ENCODE measurements around the gene BMP7.

Gene BMP7

DNA sequence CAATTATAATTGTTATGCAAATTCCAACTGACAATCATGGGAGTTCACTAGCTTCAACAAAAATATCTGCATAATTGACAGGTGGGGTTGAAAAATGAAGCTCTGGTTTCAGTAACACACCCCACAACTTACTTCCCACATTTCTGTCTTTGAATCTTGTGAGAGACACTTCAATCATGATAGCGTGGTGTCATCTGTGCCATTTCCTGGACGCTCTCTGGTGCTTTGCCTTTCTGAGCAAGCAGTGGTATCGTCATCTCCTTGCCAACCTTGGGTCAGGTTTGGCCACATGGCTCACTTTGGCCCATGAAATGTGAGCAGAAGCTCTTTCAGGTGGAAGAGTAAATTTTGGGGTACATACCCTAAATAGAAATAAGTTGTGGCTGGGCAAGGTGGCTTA lies 10.2 kb downstream of the BMP7 start:
- no peak for TF ChIP-seq ZNF274 (IDR thresholded peaks at IDR 0.05; ENCODE audit: low read depth, low read length)
- H3K4me3 ChIP-seq (ENCODE audit: low read length) = no peak overlapping the region

DNA sequence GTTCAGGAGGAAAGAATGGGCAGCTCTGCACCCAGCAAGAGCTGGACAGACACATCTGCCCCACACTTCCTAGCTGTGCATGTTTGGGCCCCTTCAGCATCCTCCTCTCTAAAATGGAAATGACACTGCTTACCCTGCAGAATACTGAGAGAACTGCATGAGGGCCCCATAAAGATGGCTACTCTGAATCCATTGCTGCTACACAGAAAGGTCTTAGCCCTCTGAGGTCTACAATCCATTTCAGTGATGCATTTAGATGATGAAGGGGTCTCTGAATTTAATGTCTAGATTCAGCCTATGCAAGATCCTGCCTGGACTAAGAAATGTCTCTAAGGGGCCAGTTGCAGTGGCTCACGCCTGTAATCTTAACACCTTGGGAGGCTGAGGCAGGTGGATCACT lies 11.3 kb downstream of the BMP7 start:
- H3K4me3 ChIP-seq (ENCODE audit: low read length) = no peak overlapping the region
- no peak for TF ChIP-seq ZNF274 (IDR thresholded peaks at IDR 0.05; ENCODE audit: low read depth, low read length)

DNA sequence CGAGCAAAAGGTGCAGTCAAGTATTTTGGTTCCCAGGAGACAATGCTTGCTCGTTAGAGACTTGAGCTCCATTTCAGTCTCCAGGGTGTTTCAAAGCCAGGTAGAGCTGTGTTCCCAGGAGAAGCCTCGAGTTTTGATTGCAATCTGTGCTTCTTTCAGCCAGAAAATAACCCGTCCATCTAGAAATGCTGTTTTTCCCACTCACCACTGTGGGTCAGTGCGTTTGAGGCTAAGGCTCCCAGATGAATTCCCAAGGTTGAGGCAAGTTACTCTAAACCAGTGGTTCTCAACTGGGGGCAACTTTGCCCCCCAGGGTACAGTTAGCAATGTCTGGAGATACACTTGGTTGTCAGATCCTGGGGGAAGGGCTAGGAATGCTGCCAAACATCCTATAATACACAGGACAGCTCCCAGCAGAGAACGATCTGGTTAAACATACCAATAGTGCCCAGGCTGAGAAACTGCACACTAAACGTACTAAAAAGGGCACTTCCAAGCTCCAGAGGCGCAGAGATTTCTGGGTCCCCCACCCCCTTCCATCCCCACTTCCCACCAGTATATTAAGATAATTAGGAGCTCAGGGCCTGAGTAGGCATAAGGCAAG lies 13.8 kb downstream of the BMP7 start:
- TF ChIP-seq ZNF274 (IDR thresholded peaks at IDR 0.05; ENCODE audit: low read depth, low read length) = no peak
- no peak overlapping the region for H3K4me3 ChIP-seq (ENCODE audit: low read length)

DNA sequence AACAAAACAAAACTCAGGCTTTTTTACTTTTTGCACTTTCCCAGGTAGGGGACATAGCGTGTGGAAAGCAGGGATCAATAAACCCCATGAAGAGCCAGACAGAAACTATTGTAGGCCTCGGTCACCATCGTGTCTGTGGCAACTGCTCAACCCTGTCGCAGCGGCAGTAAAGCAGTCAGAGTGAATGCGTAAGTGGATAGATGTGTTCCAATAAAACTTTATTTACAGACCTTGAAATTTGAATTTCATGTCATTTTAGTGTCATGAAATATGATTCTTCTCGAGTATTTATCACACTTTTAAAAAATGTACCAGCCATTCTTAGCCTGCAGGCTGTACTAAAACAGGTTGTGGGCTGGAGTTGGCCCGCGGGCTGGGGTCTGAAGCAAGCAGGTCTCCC lies 14.5 kb downstream of the BMP7 start:
- no peak for TF ChIP-seq ZNF274 (IDR thresholded peaks at IDR 0.05; ENCODE audit: low read depth, low read length)
- H3K4me3 ChIP-seq (ENCODE audit: low read length) = no peak overlapping the region

DNA sequence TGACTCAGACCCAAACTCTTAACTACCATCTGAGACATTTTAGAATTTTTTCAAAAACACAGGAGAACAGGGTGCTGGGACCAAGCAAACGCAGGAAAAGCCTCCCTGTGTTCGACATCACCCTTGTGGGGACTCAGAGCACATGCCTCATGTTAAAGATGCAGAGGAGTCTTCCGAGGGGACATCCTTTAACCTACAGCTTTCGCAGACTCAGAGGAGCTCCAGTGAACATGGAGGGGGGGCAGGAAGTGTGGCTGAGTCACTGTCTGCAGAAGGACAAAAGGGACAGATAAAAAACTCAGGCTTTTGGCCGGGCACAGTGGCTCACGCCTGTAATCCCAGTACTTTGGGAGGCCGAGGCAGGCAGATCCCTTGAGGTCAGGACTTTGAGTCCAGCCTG lies 15.1 kb downstream of the BMP7 start:
- no peak overlapping the region for H3K4me3 ChIP-seq (ENCODE audit: low read length)
- TF ChIP-seq ZNF274 (IDR thresholded peaks at IDR 0.05; ENCODE audit: low read depth, low read length) = no peak

DNA sequence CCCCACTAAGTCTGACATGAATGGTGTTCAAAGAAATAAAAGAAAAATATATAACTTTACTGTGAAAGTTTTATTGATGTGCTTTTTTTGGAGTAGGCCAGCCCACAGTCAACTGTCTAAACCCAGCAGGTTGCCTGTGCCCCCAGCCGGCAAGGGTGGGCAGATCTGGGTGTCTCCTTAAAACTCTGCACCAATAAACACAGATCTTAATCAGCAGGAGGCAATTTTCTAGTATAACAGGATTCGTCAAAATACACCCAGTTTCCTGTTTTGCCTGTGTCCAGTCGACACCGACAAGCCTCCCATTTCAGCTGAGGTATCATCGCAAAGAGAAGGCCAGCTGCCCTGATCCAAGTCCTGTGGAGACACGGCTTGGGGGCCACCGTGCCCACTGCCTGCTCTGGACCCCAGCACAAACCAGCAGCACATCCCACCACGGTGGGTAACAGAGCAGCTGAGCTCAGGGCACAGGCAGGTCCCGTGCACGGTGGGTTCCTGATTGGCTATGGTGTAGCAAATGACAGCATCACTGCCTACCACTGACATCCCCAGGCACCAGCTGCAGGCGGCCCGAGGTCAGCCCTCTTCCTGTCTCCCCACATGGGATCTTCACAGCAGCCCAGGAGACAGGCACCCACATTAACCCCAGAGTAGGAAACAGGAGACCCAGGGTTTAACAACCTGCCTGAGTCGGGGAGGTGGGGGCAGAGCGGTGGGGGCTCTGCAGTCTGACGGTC lies 15.7 kb downstream of the BMP7 start:
- H3K4me3 ChIP-seq (ENCODE audit: low read length) = no peak overlapping the region
- TF ChIP-seq ZNF274 (IDR thresholded peaks at IDR 0.05; ENCODE audit: low read depth, low read length) = no peak

DNA sequence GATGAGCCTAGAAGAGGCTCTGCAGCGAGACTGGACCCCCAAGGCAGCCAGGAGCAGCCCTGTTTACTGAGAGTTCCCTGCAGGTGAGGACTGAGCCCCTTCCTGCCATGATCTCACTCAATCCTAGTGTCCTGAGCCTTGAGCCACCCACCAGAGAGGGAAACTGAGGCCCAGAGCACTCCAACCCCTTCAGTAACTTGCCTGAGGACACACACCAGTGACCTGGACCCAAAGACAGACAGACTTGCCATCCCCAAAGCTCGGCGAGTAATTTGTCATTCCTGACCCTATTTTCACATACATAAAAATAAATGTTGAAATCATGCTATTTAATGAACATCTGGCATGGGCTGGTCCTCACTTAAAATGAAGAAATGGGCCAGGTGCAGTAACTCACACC lies 16.7 kb downstream of the BMP7 start:
- no peak for TF ChIP-seq ZNF274 (IDR thresholded peaks at IDR 0.05; ENCODE audit: low read depth, low read length)
- H3K4me3 ChIP-seq (ENCODE audit: low read length) = no peak overlapping the region

DNA sequence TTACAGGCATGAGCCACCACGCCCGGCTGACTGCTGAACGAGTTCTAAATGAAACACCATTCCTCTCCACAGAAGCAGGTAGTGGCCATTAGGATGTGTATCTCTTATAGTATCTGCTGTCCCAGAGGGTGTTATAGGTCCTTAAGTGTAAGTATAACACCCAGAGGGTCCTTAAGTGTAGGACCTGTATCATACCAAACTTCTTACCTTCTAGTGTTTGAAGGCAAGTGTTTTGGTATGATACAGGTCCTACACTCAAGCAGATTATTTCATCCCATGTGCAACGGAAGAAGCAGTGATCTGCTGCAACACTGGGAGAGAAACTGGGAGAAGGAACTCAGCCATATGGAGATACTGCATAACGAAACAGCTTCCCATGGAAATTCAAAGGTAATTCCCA lies 17.4 kb downstream of the BMP7 start:
- H3K4me3 ChIP-seq (ENCODE audit: low read length) = no peak overlapping the region
- TF ChIP-seq ZNF274 (IDR thresholded peaks at IDR 0.05; ENCODE audit: low read depth, low read length) = no peak

DNA sequence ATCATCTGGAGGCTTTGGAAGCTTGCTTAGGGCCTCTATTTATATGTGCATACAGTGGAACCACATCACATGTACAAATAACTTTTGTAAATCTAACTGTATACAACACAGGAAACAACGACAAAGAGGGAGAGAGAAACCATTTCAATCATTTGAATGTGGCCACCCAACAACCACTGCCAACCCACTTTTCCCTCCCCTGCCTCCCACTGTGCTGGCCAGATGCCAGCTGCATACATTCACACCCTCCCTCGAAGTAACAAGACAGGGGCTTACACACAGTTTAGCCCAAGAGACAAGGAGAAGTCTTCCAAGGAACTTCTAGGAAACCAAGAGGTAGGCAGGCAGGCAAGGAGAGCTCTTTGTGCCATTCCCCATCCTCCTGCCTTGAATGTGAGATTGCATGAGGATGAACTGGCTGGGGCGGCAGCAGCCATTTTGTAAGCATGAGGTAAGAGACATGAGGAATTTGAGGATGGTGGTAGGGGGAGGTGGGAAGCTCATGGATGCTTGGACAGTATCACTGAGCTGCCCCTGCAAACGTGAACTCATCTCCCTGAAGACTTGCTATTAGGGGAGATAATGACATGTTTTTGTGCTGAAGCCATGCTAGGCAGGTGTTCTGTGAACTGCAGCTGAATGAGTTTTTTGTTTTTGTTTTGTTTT lies 18.2 kb downstream of the BMP7 start:
- no peak for TF ChIP-seq ZNF274 (IDR thresholded peaks at IDR 0.05; ENCODE audit: low read depth, low read length)
- H3K4me3 ChIP-seq (ENCODE audit: low read length) = no peak overlapping the region

DNA sequence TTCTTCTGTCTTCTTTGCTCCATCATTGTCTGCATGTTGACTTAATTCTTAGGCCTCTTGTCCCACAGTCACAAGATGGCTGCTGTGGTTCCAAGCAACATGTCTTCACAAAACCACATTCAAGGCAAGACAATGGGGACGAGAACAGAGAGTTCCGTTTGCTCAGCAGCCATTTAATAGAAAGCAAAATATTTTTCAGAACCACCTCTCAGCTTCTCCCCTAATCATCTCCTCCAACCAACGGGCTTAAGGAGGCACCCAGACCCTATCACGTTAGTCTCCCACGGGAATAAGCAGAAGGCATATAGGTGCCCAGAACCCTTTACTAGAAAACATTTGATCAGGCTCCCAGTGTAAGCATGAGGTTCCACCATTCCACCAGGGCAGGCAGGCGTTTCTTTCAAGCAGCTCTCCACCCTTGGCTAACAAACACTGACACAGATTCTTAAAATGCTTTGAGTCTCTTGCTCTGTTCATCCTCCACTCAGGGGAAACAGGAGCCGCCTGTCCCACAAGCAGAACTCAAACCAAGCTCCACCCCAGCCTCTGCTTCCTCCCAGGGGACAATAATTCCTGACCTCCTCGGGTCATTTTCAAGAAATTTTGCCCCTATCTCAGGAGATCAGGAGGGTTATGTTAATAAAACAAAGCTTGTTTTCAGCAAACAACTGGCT lies 19.0 kb downstream of the BMP7 start:
- no peak overlapping the region for H3K4me3 ChIP-seq (ENCODE audit: low read length)
- TF ChIP-seq ZNF274 (IDR thresholded peaks at IDR 0.05; ENCODE audit: low read depth, low read length) = no peak

DNA sequence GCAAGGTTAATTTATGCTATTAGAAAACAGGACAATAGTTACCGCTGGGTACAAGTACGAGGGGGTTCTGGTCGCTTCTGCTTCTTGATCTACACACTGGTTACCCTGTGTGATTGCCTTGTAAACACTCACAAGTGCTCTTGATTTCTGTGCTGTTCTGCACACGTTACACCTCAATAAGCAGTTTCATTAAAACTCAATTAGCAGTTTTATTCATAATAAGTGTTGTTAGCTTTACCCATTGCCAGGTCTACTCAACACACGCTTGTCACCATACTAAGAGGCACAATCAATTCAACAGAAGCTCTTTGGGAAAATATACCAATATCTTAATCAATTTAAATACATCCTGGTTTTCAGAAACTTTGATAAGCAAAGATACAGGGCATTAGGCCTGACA lies 20.4 kb downstream of the BMP7 start:
- H3K4me3 ChIP-seq (ENCODE audit: low read length) = no peak overlapping the region
- no peak for TF ChIP-seq ZNF274 (IDR thresholded peaks at IDR 0.05; ENCODE audit: low read depth, low read length)

DNA sequence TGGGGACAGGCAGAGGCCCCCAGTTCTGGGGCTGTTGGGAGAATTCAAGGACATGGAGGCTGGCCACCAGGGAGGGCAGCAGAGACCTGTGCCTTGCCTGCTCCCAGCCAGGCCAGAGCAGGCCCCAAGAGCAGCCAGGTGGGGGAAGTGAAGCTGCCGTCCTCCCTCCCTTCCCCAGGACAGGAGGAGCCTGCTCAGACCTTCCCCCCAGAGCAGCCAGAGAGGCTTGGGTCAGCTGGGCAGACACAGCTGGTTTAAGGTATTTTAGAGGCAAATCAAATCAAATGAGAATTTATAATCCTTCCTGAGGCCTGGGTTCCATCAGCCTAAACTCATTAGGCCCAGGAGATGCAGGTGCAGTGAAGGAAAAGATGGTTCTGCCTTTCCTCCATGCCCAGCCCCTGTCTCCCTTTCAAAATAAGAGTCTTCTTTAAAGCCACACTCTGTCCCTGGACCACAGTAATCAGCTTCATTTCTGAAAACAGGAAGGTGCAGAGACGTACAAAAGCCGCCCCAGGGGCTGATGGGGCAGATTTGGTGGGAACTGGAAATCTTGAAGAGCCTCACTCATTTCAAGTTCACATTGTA lies 21.7 kb downstream of the BMP7 start:
- no peak for TF ChIP-seq ZNF274 (IDR thresholded peaks at IDR 0.05; ENCODE audit: low read depth, low read length)
- H3K4me3 ChIP-seq (ENCODE audit: low read length) = no peak overlapping the region

DNA sequence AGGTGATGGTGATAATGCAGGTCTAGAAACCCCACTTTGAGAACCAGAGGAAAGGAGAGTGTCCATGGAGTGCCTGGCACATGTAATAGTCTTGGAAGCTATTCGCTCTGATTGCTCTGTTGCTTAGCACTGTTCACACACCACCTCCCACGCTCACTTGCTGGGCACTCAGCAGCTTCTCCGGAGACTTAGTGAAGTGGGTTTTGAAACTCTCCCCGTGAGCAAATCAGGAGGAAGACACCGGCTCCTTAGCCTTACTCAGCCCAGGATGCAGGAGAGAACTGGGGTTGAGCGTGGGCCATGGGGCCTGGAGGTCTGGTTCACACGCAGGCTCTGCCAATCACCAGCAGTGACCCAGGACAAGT lies 22.2 kb downstream of the BMP7 start:
- no peak for TF ChIP-seq ZNF274 (IDR thresholded peaks at IDR 0.05; ENCODE audit: low read depth, low read length)

DNA sequence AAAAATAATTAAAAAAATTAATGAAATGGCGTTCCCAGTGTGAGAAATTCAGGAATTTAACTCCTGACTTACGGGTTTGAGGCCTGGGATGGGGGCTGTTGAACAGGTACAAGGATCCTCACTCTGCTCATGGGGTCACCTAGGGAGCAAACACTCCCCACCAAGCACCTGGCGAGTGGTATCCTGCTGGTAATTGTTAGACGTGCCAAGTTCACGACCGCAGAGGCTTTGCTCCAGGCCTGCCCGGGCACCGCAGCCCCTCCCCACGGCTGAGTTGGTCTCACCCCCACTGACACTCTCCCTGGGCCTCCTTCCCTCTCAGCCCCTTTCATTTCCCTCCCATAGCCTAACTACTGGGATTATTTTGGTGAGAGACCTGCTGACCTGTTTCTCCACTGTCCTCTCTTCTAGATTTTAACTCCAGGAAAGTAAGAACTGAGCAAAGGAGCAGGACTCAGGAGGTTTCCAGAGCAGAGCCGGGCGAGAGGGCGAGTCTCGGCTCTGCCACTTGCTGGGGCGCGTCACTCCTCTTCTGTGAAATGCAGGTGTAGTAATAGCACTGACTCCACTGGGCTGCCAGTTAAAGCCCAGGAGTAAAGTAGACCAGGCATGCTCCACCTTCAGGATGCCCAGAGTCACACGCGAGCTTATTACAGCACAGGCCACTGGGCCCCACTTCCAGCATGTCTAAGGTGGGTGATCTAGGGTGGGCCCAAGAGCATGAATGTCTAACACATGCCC lies 22.8 kb downstream of the BMP7 start:
- TF ChIP-seq ZNF274 (IDR thresholded peaks at IDR 0.05; ENCODE audit: low read depth, low read length) = no peak
- no peak overlapping the region for H3K4me3 ChIP-seq (ENCODE audit: low read length)

More for the DNA sequence above, 22.2 kb downstream of the BMP7 start:
- no peak overlapping the region for H3K4me3 ChIP-seq (ENCODE audit: low read length)

Data from GM08714 (cell line).